ENCODE measurements around the gene RAB4A.

RAB4A gene

DNA sequence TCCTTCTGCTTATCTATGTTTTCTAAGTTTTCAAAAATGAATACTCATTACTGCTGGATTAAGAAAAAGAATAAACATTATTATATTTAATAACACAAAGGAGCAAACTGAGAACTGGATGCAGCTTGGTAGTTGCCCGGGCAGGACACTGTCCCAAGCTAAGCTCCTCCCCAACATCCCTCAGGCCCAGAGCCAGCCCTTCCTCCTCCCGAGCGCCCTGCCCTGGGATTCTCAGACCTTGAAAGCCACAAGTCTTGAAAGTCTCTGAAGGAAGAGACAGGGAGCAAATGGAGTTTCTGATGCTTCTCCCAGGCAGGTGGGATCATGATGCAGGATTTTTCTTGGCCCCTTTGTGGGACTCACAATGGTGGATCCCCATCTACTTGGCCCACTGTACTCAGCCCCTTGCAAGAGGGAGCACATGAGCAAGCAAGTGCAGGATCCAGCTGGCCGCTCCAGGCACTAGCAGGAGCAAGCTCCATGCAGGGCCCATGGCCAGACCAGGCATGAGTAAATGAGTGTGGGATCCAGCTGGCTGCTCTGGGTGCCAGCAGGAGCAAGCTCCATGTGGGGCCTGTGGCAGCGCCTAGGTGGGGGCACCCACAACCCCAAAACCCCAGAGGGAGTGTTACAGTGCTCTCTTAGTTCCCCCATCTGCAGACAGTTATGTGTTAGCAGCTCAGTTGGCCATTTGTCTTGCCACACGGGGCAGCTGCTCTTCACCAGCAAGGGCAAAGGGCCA lies 32.1 kb upstream of the RAB4A start:
- no peak for DNase-seq
- in situ Hi-C loops (cut with HindIII; ENCODE audit: low pct_ligation_motif_present, low pct_unique_long_range_greater_than_20kb, low sequenced_read_pairs), result no loop called here

GRCh38 chr1:229240532-229240931 lies 30.4 kb upstream of the RAB4A start:
- in situ Hi-C loops (cut with HindIII; ENCODE audit: low pct_ligation_motif_present, low pct_unique_long_range_greater_than_20kb, low sequenced_read_pairs), result no loop called here
- no peak for DNase-seq

DNA sequence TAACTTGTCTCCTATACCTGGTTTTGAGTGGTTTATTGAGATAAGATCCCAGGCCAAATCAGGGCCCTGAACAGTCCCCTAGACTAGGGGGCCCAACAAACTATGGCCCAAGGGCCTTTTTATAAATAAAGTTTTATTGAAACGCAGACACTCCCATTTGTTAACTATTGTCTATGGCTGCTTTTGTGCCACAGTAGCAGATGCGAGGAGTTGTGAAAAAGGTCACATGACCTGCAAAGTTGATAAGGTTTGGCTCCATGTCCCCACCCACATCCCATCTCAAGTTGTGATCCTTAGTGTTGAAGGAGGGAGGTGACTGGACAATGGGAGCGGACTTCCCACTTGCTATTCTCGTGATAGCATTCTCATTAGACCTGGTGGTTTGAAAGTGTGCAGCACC lies 29.5 kb upstream of the RAB4A start:
- in situ Hi-C loops (cut with HindIII; ENCODE audit: low pct_ligation_motif_present, low pct_unique_long_range_greater_than_20kb, low sequenced_read_pairs), result no loop called here
- DNase-seq, result no peak

DNA sequence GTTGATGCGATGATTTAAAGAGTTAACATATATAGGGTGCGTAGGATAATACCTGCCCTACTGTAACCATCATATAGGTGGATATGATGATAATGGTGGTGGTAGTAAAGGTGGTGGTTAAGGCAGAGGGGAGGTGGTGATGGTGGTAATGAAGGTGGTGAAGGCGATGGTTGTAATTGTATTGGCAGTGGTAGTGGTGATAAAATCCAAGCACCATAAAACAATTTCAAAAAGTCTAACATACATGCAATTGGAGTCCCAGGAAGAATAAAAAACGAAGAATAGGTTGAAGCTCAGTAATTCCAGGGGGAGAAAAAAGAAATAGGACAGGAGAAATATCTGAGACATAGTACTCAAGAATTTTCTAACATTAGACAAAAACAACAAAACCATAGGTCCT lies 27.3 kb upstream of the RAB4A start:
- DNase-seq, result no peak
- in situ Hi-C loops (cut with HindIII; ENCODE audit: low pct_ligation_motif_present, low pct_unique_long_range_greater_than_20kb, low sequenced_read_pairs), result no loop called here

GRCh38 chr1:229244091-229244490 lies 26.8 kb upstream of the RAB4A start:
- in situ Hi-C loops (cut with HindIII; ENCODE audit: low pct_ligation_motif_present, low pct_unique_long_range_greater_than_20kb, low sequenced_read_pairs), result no loop called here

GRCh38 chr1:229247871-229248270 lies 23.0 kb upstream of the RAB4A start:
- no peak for DNase-seq
- in situ Hi-C loops (cut with HindIII; ENCODE audit: low pct_ligation_motif_present, low pct_unique_long_range_greater_than_20kb, low sequenced_read_pairs), result no loop called here

More at GRCh38 chr1:229244091-229244490, 26.8 kb upstream of the RAB4A start:
- DNase-seq, result no peak

GRCh38 chr1:229248821-229249817 lies 21.8 kb upstream of the RAB4A start:
- no peak for DNase-seq
- in situ Hi-C loops (cut with HindIII; ENCODE audit: low pct_ligation_motif_present, low pct_unique_long_range_greater_than_20kb, low sequenced_read_pairs), result no loop called here

DNA sequence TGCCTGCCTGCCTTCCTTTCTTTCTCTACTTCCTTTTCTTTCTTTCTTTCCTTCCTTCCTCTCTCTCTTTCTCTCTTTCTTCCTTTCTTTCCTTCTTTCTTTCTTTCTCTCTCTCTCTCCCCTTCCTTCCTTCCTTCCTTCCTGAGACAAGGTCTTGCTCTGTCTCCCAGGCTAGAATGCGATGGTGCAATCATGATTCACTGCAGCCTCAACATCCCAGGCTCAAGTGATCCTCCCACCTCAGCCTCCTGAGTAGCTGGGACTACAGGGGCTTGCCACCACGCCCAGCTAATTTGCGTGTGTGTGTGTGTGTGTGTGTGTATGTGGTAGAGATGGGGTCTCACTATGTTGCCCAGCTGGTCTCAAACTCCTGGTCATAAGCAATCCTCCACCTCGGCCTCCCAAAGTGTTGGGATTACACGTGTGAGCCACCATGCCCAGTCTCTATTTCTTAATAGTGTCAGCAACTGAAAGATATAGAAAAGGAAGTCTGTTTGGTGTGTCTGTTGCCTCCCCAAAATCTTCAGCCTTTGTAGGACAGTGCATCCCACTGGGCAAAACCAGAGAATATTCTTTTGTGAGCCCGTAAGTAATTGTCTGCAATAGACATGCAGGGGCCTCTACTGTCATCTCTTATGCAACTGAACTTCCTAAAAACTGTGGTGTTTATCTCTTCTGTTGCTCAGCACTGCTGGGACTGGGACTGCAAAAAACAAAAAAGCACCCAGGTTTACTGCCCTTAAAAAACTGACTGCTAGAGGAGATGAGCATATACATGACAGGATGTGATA lies 20.9 kb upstream of the RAB4A start:
- in situ Hi-C loops (cut with HindIII; ENCODE audit: low pct_ligation_motif_present, low pct_unique_long_range_greater_than_20kb, low sequenced_read_pairs), result no loop called here
- no peak for DNase-seq

GRCh38 chr1:229251185-229251584 lies 19.7 kb upstream of the RAB4A start:
- in situ Hi-C loops (cut with HindIII; ENCODE audit: low pct_ligation_motif_present, low pct_unique_long_range_greater_than_20kb, low sequenced_read_pairs), result no loop called here
- no peak for DNase-seq

DNA sequence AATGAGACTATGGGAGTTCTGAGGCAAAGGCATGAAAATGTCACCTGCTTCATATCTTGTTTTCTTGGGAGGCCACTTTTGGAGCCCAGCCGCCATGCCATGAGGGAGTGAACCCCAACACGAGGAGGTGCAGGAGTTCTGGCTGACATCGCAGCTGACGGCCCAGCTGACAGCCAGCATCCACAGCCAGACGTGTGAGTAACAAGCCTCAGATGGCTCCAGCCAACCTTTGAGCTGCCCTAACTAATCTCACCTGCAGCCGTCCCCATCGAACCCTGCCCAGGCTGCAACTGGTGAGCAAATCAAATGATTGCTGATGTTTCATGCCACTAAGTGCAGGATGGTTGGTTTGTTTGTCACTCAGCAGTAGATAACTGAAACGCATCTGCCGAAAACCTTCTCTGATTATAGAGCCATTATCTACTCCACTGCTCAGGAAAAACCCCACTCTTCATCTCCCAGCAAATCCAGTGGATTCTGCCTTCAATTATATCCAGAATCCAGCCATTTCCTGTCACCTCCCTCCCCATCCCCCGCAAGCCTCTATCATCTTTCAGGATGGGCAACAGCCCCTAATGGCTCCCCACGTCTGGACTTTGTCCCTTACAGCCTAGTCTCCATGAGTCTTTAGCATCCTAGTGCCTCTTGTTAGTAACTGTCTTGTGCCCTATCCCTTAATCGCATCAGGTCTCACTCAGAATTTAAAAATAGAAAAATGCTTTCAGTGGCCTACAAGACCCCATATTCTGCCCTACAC lies 18.5 kb upstream of the RAB4A start:
- no peak for DNase-seq
- in situ Hi-C loops (cut with HindIII; ENCODE audit: low pct_ligation_motif_present, low pct_unique_long_range_greater_than_20kb, low sequenced_read_pairs), result no loop called here

DNA sequence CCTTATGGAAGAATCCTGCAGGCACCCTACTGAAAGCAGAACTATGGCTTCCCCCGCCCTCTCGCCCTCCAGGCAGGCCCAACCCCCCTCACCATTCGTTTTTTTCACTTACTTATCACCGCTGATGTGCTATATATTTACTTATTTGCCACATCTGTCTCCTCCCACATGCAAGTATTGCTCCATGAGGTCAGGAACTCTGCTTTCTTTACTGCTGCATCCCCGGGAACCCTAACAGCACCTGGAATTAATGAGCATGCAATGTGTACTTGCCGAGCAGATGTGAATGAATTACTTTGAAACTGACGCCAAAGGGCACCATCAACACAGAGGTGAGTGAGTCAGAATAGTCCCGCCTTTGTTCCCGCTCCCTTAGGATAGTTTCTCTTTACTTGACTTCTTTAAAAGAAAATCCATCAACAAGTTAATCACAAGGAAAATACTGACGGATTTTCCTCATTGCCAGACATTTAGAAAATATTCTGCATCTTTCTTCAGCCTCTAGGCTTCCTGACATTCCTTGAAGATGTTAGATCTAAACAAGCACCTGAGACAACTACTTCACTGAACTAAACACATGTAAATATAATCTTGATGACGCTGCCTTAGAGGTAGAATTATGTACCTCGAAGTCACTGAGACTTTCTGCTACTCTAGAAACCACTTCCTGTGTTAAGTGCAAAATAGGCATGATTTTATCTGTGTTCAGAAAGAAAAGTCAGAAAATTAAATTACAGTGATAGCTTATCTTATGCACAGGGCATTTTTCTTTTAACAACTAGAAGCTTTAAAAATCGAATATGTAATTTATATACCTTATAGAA lies 17.5 kb upstream of the RAB4A start:
- peak; percentile 45 for DNase-seq
- in situ Hi-C loops (cut with HindIII; ENCODE audit: low pct_ligation_motif_present, low pct_unique_long_range_greater_than_20kb, low sequenced_read_pairs), result no loop called here

DNA sequence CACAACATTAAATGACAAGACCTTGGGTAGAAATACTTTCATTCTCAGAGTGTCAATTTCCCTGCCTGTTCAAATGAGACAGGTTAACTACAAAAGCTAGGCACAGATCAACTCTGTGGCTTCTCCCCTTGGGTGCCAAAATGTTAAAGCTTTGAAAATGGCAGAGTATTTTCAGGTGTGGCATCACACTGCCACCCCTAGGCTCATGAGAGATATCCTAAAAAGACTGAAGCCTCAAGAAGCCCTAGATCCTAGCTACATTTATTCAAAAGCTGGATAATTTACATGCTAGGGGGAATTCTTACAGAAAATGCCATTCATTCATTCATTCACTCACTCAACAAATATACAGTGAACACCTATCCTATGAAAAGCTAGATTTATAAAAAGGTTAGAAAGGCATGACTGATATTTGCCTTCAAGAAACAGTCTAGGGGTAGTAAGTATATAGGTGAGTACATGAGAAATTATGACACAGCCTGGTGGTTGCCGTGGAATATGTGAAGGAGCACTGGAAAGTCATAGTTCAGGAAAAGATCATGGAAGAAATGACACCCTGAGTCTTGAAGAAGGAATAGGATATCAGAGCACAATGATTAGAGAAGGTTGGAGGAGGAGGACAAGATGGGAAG lies 15.9 kb upstream of the RAB4A start:
- peak; percentile 21 for DNase-seq
- in situ Hi-C loops (cut with HindIII; ENCODE audit: low pct_ligation_motif_present, low pct_unique_long_range_greater_than_20kb, low sequenced_read_pairs), result no loop called here

DNA sequence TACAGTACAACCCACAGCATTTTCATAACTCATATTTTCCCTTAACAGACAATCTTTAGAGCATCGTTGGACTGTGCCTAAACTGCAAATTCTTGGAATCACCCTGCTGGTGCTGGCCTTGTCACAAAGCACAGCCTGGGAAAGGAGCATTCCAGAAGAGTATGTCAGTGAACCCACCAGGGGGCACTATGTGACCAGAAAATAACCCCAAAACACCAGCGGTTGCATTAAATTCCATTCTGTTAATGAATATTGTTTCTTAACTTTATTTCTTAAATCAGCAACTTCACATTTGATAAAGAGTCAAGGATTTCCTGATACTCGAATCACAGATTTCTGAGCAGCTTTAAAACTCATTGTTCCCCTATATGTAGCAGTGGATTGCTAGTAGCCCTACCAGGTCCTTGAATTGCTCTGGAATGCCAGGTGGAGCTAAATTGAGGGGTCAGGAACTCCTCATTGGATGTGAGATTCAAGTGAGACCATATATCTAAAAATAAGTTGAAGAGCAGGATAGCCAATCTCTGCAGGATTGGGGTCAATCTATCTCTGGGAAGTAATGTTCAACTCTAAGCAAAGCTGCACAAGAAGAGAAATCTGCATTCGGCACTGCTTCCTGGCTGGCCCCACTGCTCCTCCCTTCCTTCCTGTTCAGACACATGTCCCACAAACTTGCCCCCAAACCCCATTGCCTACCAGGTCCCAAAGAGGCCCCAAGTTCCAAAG lies 12.7 kb upstream of the RAB4A start:
- in situ Hi-C loops (cut with HindIII; ENCODE audit: low pct_ligation_motif_present, low pct_unique_long_range_greater_than_20kb, low sequenced_read_pairs), result no loop called here
- DNase-seq, result peak; percentile 69

DNA sequence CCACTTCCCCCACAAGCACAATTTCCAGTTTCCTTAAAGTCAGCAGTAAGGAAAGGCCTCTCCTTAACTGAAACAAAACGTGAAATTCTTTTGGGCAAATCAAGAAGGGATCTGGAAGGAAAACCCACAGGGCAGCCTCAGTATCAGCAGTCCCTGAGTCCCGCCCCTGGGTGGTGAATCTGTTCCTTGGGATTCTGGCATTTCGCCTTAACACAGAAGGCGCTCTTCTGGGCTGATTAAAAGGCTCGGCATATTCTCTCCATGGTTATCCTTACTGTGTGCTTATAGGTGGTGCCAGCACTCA lies 12.2 kb upstream of the RAB4A start:
- in situ Hi-C loops (cut with HindIII; ENCODE audit: low pct_ligation_motif_present, low pct_unique_long_range_greater_than_20kb, low sequenced_read_pairs), result no loop called here
- DNase-seq, result no peak

- DNase-seq, result no peak
- in situ Hi-C loops (cut with HindIII; ENCODE audit: low pct_ligation_motif_present, low pct_unique_long_range_greater_than_20kb, low sequenced_read_pairs), result no loop called here
These were observed 10.6 kb upstream of the RAB4A start for GRCh38 chr1:229260297-229260696.

GRCh38 chr1:229262239-229262638 lies 8.7 kb upstream of the RAB4A start:
- in situ Hi-C loops (cut with HindIII; ENCODE audit: low pct_ligation_motif_present, low pct_unique_long_range_greater_than_20kb, low sequenced_read_pairs), result no loop called here
- DNase-seq, result no peak

GRCh38 chr1:229263254-229263653 lies 7.7 kb upstream of the RAB4A start:
- no peak for DNase-seq
- in situ Hi-C loops (cut with HindIII; ENCODE audit: low pct_ligation_motif_present, low pct_unique_long_range_greater_than_20kb, low sequenced_read_pairs), result no loop called here
